HEK293T (cell line): Measurements from ENCODE around the gene CTNNA3.
"Not testable (repeated sequence)": the region's sequence is repeated elsewhere in the genome, so short reads cannot be mapped to it uniquely, and the experiment has no call there.

Experiments
- ARNT ChIP-seq: fragments of 450-650 bp; IDR thresholded peaks from 2 replicates; pipeline ENCODE4 v1.6.1; 2017; ENCODE audit warnings: mild to moderate bottlenecking
- BHLHE40 ChIP-seq: fragments of 450-650 bp; IDR thresholded peaks from 2 replicates; pipeline ENCODE4 v1.6.1; 2016; ENCODE audit warnings: mild to moderate bottlenecking, moderate library complexity, borderline replicate concordance
- CTBP1 ChIP-seq: fragments of 450-650 bp; IDR thresholded peaks from 2 replicates; pipeline ENCODE4 v1.6.1; 2016; ENCODE audit warnings: borderline replicate concordance
- ELF4 ChIP-seq: fragments of 450-650 bp; IDR thresholded peaks from 2 replicates; pipeline ENCODE4 v1.6.1; 2017; ENCODE audit warnings: antibody characterized with exemption
- FOXK2 ChIP-seq: fragments of 450-650 bp; IDR thresholded peaks from 2 replicates; pipeline ENCODE4 v1.6.1; 2016; ENCODE audit warnings: mild to moderate bottlenecking
- FOXM1 ChIP-seq: fragments of 450-650 bp; IDR thresholded peaks from 2 replicates; pipeline ENCODE4 v1.6.1; 2017; ENCODE audit warnings: mild to moderate bottlenecking, borderline replicate concordance
- L3MBTL2 ChIP-seq: fragments of 450-650 bp; conservative IDR thresholded peaks from 2 replicates; pipeline ENCODE4 v1.6.1; 2016; ENCODE audit warnings: mild to moderate bottlenecking
- NFRKB ChIP-seq: fragments of 450-650 bp; IDR thresholded peaks from 2 replicates; pipeline ENCODE4 v1.6.1; 2016; ENCODE audit warnings: mild to moderate bottlenecking, moderate library complexity
- PKNOX1 ChIP-seq: fragments of 450-650 bp; IDR thresholded peaks from 2 replicates; pipeline ENCODE4 v1.6.1; 2016
- SP1 ChIP-seq: fragments of 450-650 bp; IDR thresholded peaks from 2 replicates; pipeline ENCODE4 v1.6.1; 2017
- SUZ12 ChIP-seq: fragments of 450-650 bp; IDR thresholded peaks from 2 replicates; pipeline ENCODE4 v1.6.1; 2016; ENCODE audit warnings: mild to moderate bottlenecking
- TARDBP ChIP-seq: fragments of 450-650 bp; IDR thresholded peaks from 2 replicates; pipeline ENCODE4 v1.6.1; 2016
- ZNF384 ChIP-seq: fragments of 450-650 bp; IDR thresholded peaks from 2 replicates; pipeline ENCODE4 v1.6.1; 2016

DNA sequence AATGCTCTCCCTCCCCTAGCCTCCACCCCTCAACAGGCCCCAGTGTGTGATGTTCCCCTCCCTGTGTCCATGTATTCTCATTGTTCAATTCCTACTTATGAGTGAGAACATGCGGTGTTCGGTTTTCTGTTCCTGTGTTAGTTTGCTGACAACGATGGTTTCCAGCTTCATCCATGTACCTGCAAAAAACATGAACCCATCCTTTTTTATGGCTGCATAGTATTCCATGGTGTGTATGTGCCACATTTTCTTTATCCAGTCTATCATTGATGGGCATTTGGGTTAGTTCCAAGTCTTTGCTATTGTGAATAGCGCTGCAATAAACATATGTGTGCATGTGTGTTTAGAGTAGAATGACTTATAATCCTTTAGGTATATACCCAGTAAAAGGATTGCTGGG, 20.5 kb upstream of the CTNNA3 start:
- TF ChIP-seq SP1, ELF4, FOXM1, PKNOX1, TARDBP, NFRKB, BHLHE40, L3MBTL2, ZNF384, ARNT, FOXK2, SUZ12, CTBP1: not testable (repeated sequence)
